ENCODE data around the gene FOCAD. TPM values are rescaled to one million over a fixed set of nuclear protein-coding genes. Genes with fewer than 3 reads are reported as not detected.

FOCAD gene, protein sequence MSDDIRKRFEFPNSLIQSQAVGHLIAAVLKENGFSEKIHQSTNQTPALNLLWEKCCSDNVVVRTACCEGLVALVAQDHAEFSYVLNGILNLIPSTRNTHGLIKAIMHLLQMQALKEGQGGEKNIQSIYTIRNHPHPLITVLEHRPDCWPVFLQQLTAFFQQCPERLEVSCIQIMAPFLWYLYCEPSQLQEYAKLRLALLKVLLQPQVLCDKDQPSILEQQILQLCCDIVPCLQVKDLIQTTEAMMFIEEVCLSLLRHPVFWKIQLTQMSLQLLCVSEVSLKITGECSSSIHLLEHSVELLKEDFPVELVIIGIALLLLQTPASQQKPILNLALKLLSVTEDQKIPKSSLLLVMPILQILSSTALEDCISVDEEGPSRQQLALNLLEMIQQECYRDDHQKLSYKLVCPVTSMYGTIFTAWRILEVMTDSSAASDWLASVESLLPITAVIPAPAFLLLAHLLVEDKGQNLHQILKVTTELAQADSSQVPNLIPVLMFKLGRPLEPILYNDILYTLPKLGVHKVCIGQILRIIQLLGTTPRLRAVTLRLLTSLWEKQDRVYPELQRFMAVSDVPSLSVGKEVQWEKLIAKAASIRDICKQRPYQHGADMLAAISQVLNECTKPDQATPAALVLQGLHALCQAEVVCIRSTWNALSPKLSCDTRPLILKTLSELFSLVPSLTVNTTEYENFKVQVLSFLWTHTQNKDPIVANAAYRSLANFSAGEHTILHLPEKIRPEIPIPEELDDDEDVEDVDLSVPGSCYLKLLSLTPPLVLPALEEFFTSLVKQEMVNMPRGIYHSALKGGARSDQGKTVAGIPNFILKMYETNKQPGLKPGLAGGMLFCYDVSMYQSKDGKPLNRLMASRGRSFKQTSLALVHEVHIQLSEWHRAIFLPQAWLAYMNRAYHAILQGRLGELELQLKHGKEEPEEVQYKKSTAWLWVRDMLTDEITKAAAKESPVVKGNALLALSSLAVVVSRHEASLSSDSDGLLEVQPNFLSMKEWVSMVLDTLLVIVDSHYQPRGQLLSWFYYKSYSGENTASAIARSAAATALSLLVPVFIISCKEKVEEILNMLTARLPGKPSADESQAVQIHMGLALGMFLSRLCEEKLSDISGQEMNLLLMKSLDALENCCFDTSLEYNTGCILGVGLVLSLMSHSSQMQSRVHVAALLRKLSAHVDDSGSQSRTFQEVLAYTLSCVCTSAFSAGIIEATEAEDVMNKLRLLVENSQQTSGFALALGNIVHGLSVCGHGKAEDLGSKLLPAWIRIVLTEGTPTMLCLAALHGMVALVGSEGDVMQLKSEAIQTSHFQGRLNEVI (N-terminal part only)
- total RNA-seq: 64.7 and 84.9 TPM in 2 replicates

DNA sequence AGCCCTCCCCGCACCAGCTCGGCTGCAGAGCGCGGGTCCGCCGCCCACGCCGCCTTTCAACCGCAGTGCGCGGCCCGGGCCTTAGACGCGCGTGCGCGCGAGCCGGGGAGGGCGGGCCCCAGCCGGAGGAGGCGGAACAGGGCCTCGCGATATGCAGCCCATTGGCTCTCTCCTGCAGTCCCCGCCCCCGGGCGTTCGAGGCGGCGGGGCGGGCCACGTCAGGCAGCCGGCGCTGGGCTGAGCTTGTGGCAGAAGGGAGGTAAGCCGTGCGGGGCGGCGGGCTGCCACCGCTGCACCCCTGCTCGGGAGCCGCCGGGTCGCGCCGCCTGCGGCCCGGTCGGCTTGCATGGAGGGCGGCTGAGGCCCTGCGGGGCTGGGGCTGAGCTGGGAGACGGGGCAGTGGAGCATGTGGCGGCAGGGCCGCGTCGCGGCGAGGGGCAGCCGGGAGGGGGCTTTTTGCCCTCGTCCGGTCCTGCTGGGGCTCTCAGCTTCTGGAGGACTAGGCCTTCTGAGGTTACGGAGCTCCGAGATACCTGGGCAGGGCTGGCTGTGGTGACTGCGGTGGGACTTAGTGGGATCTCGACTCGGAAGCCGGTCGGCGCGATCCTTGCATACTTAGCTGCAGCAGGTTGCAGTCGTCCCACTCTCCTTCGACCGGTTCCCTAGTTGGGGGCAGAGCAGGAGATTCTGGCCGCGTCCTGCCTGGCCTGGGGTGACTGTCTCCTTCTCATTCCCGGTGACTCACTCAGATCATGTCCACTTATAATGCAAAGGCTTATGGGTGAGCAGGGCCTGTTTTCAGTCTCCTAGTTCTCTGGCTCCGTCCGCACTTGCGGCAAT lies at the start of gene FOCAD:
FOCAD (plus strand) TSS at position 225 of the 840 bp plus-strand sequence. CDS start 31,095 bp downstream, outside the sequence.

DNA sequence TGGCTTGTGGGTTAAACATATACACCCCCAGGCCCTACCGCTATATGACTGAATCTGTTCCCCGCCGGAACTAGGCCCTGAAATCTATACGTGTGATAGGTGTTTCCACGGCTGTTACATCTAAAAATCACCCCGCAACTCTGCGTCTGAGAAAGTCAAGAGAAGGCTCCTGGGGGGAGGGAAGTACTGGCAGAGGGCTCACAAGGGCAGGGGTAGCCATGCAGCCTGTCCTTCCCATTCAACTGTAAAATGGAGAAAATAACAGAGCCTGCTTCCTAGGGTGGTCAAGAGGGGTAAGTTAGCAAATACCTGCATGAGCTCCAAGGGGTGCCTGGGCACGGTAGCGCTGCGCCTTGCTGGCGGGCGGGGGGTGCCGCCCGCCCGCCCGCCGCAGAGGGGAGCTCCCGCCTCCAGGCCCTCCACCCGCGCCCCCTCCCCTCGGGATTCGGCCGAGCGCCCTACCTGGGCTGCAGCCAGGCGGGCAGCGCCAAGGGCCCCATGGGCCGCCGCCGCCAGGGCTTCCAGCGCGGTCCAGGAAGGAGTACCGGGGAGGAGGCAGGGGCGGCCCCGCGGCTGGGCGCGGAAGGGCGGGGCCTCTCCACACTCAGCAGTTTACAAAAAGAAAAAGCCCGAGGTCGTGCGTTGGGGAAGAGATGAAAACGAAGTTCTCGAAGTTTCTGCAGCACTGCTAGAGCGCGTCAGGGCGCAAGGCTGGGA lies 347.2 kb downstream of the FOCAD start, which contains the start of gene HACD4:
HACD4 (minus strand) TSS at position 550 of the 717 bp plus-strand sequence; CDS start at position 500, 50 bp downstream.

Other genes with a start within 250 kb of the FOCAD start
- 9.8 and 19.2 TPM in 2 replicates for gene MLLT3, start 61.8 kb upstream of the FOCAD start, total RNA-seq

Data from endothelial cell of coronary artery (primary cell).